Activated naive CD4-positive, alpha-beta T cell (primary cell): ENCODE measurements around the gene TFCP2.
"Not testable (repeated sequence)": the region's sequence is repeated elsewhere in the genome, so short reads cannot be mapped to it uniquely, and the experiment has no call there.

Source experiments
- DNase-seq, 4 experiments: peaks; one replicate each; lab custom pipeline; 2025; lab: John Stamatoyannopoulos, UW

TFCP2 gene

GRCh38 chr12:51082561-51083125, 90.3 kb downstream of the TFCP2 start:
- no peak for DNase-seq

GRCh38 chr12:51081421-51081820, 91.5 kb downstream of the TFCP2 start:
- no peak for DNase-seq

GRCh38 chr12:51080136-51080535, 92.8 kb downstream of the TFCP2 start:
- DNase-seq = no peak

- DNase-seq = not testable (repeated sequence)
Observed at GRCh38 chr12:51078866-51079265, 94.1 kb downstream of the TFCP2 start.

GRCh38 chr12:51078346-51078745, 94.6 kb downstream of the TFCP2 start:
- not testable (repeated sequence) for DNase-seq

GRCh38 chr12:51077930-51078329, 95.0 kb downstream of the TFCP2 start:
- no peak for DNase-seq

- no peak for DNase-seq
Observed at GRCh38 chr12:51076236-51076930, 96.6 kb downstream of the TFCP2 start.

- DNase-seq = no peak
Observed at GRCh38 chr12:51075390-51075789, 97.5 kb downstream of the TFCP2 start.

- no peak for DNase-seq
Observed at GRCh38 chr12:51071663-51072062, 101.3 kb downstream of the TFCP2 start.

GRCh38 chr12:51070004-51070403, 102.9 kb downstream of the TFCP2 start:
- no peak for DNase-seq

- DNase-seq = no peak
Observed at GRCh38 chr12:51067771-51068170, 105.2 kb downstream of the TFCP2 start.

- DNase-seq = no peak
Observed at GRCh38 chr12:51067229-51067628, 105.7 kb downstream of the TFCP2 start.

GRCh38 chr12:51065530-51065929, 107.4 kb downstream of the TFCP2 start:
- DNase-seq = no peak

- no peak for DNase-seq
Observed at GRCh38 chr12:51062631-51063397, 110.1 kb downstream of the TFCP2 start.

- DNase-seq = no peak
Observed at GRCh38 chr12:51059086-51059485, 113.8 kb downstream of the TFCP2 start.

- DNase-seq = no peak
Observed at GRCh38 chr12:51056242-51056641, 116.7 kb downstream of the TFCP2 start.

- DNase-seq = no peak
Observed at GRCh38 chr12:51055060-51055459, 117.9 kb downstream of the TFCP2 start.

- no peak for DNase-seq
Observed at GRCh38 chr12:51051787-51052186, 121.1 kb downstream of the TFCP2 start.

- DNase-seq = no peak
Observed at GRCh38 chr12:51049525-51049924, 123.4 kb downstream of the TFCP2 start.

GRCh38 chr12:51048661-51049251, 124.2 kb downstream of the TFCP2 start:
- DNase-seq = no peak

GRCh38 chr12:51047655-51048540, 125.0 kb downstream of the TFCP2 start, which contains the start of gene LETMD1:
Gene LETMD1, plus strand, starts transcription at chr12:51048327. Its CDS starts 30 bp downstream, at chr12:51048357.
- peak; percentile 76 to 83 (median 78) for DNase-seq
